ENCODE data around the gene GALP.
A peak's percentile ranks its signal among the peaks of the same experiment; 100 is the strongest.
"Not testable (repeated sequence)": the region's sequence is repeated elsewhere in the genome, so short reads cannot be mapped to it uniquely, and the experiment has no call there.

GALP gene

GRCh38 chr19:56175861-56176307, at the start of gene GALP:
TSS of gene GALP (plus strand) at chr19:56176008. CDS start at chr19:56177109, 1,101 bp downstream.
- not testable (repeated sequence) for H3K27me3 ChIP-seq; H3K27ac ChIP-seq; H3K4me3 ChIP-seq (ENCODE audit: low read depth in 1 of 2, low read length in 1 of 2); H3K36me3 ChIP-seq; H3K9me3 ChIP-seq
- H3K4me1 ChIP-seq (ENCODE audit: control insufficient read depth in 1 of 2, insufficient read depth in 1 of 2, low read depth in 1 of 2, low read length in 1 of 2), result peaks cover 8 to 22% of the 10 kb centered on the region in 2 experiments

- TF ChIP-seq CTCF (IDR thresholded peaks at IDR 0.05), result no peak
- Histone ChIP-seq H3K36me3 (no peaks in the 10 kb centered on the region), H3K4me3 (ENCODE audit: low read depth in 1 of 2, low read length in 1 of 2) (no peak overlapping the region), H3K9me3 (no peaks in the 10 kb centered on the region), H3K27ac (no peak overlapping the region), H3K27me3 (no peaks in the 10 kb centered on the region), H3K4me1 (ENCODE audit: control insufficient read depth in 1 of 2, insufficient read depth in 1 of 2, low read depth in 1 of 2, low read length in 1 of 2) (peaks cover 25% of the 10 kb centered on the region in 2 experiments)
Measured at GRCh38 chr19:56126983-56127780, 48.6 kb upstream of the GALP start.

GRCh38 chr19:56130006-56130405, 45.8 kb upstream of the GALP start:
- no peaks in the 10 kb centered on the region for H3K36me3 ChIP-seq
- H3K4me3 ChIP-seq (ENCODE audit: low read depth in 1 of 2, low read length in 1 of 2), result no peak overlapping the region
- H3K27me3 ChIP-seq, result no peaks in the 10 kb centered on the region
- no peaks in the 10 kb centered on the region for H3K9me3 ChIP-seq
- peak overlapping the region; percentile 89 for H3K27ac ChIP-seq
- peaks cover 50 to 52% of the 10 kb centered on the region in 2 experiments for H3K4me1 ChIP-seq (ENCODE audit: control insufficient read depth in 1 of 2, insufficient read depth in 1 of 2, low read depth in 1 of 2, low read length in 1 of 2)
- TF ChIP-seq CTCF (IDR thresholded peaks at IDR 0.05), result no peak

GRCh38 chr19:56131651-56132050, 44.2 kb upstream of the GALP start:
- H3K36me3 ChIP-seq, result no peaks in the 10 kb centered on the region
- peaks cover 64 to 68% of the 10 kb centered on the region in 2 experiments for H3K4me1 ChIP-seq (ENCODE audit: control insufficient read depth in 1 of 2, insufficient read depth in 1 of 2, low read depth in 1 of 2, low read length in 1 of 2)
- no peak for TF ChIP-seq CTCF (IDR thresholded peaks at IDR 0.05)
- no peaks in the 10 kb centered on the region for H3K27me3 ChIP-seq
- H3K4me3 ChIP-seq (ENCODE audit: low read depth in 1 of 2, low read length in 1 of 2), result peak overlapping the region in 1 of 2 experiments; percentile 28
- H3K27ac ChIP-seq, result peak overlapping the region; percentile 89
- no peaks in the 10 kb centered on the region for H3K9me3 ChIP-seq

GRCh38 chr19:56132316-56132822, 43.4 kb upstream of the GALP start:
- H3K36me3 ChIP-seq, result no peaks in the 10 kb centered on the region
- H3K27ac ChIP-seq, result peak overlapping the region; percentile 89
- peak overlapping the region in 1 of 2 experiments; percentile 28 for H3K4me3 ChIP-seq (ENCODE audit: low read depth in 1 of 2, low read length in 1 of 2)

More at GRCh38 chr19:56132316-56132822, 43.4 kb upstream of the GALP start:
- H3K27me3 ChIP-seq, result no peaks in the 10 kb centered on the region
- TF ChIP-seq CTCF (IDR thresholded peaks at IDR 0.05), result no peak
- H3K9me3 ChIP-seq, result no peaks in the 10 kb centered on the region
- peaks cover 69 to 75% of the 10 kb centered on the region in 2 experiments for H3K4me1 ChIP-seq (ENCODE audit: control insufficient read depth in 1 of 2, insufficient read depth in 1 of 2, low read depth in 1 of 2, low read length in 1 of 2)
